ENCODE results near the gene ELL. TPM values are rescaled to one million over a fixed set of nuclear protein-coding genes. Genes with fewer than 3 reads are reported as not detected.
A peak's percentile ranks its signal among the peaks of the same experiment; 100 is the strongest.
"Not testable (repeated sequence)": the region's sequence is repeated elsewhere in the genome, so short reads cannot be mapped to it uniquely, and the experiment has no call there.

ELL gene
- total and polyA plus RNA-seq, 3 experiments from 2014 or later: 22.1 to 25.5 (median 24.4) TPM

- no peaks in the 10 kb centered on the region for H3K27me3 ChIP-seq (ENCODE audit: insufficient read depth, low read length, poor library complexity, severe bottlenecking)
- no peaks in the 10 kb centered on the region for H3K4me1 Mint-ChIP-seq
- H3K9me3 Mint-ChIP-seq: no peaks in the 10 kb centered on the region
- peaks cover 0 to 25% (median 0%) of the 10 kb centered on the region in 3 donors for H3K36me3 Mint-ChIP-seq
- no peaks in the 10 kb centered on the region for H3K9me3 ChIP-seq (ENCODE audit: low read length)
- H3K27ac Mint-ChIP-seq: no peak overlapping the region
- peaks cover 4% of the 10 kb centered on the region for H3K36me3 ChIP-seq (ENCODE audit: insufficient read depth, low read length)
- no peak overlapping the region for H3K4me3 Mint-ChIP-seq
- no peak overlapping the region for H3K27ac ChIP-seq (ENCODE audit: low read depth, low read length)
- ChIA-PET CTCF (interaction anchor here (1.0 kb wide), 1 partner anchor 10 kb away, joined by 4 read pairs; no protein-coding TSS in a partner anchor), POLR2A (no interaction called here)
- H3K4me3 ChIP-seq (ENCODE audit: low read length): no peak overlapping the region
- no peaks in the 10 kb centered on the region for H3K4me1 ChIP-seq (ENCODE audit: insufficient read depth, low read length)
- DNase-seq: no peak
- no peaks in the 10 kb centered on the region for H3K27me3 Mint-ChIP-seq
Observed at GRCh38 chr19:18529782-18530181, 7.9 kb upstream of the ELL start.

- Histone ChIP-seq H3K36me3 (ENCODE audit: insufficient read depth, low read length) (no peaks in the 10 kb centered on the region), H3K4me1 (ENCODE audit: insufficient read depth, low read length) (peaks cover 5% of the 10 kb centered on the region), H3K9me3 (ENCODE audit: low read length) (no peaks in the 10 kb centered on the region), H3K4me3 (ENCODE audit: low read length) (no peak overlapping the region), H3K27me3 (ENCODE audit: insufficient read depth, low read length, poor library complexity, severe bottlenecking) (no peaks in the 10 kb centered on the region), H3K27ac (ENCODE audit: low read depth, low read length) (no peak overlapping the region)
- ChIA-PET CTCF (interaction anchor here (0.8 to 1.2 kb wide), 4 partner anchors 8 to 75 kb away, joined by 3 to 4 read pairs (median 4); partner anchors contain the start of gene REX1BD), POLR2A (interaction anchor here (0.6 kb wide), 1 partner anchor 19 kb away, joined by 3 read pairs; no protein-coding TSS in a partner anchor)
- Mint-ChIP-seq H3K27me3 (no peaks in the 10 kb centered on the region), H3K9me3 (no peaks in the 10 kb centered on the region), H3K4me3 (no peak overlapping the region), H3K4me1 (peaks cover 3 to 6% (median 5%) of the 10 kb centered on the region in 3 donors), H3K27ac (no peak overlapping the region), H3K36me3 (peaks cover 0 to 7% (median 0%) of the 10 kb centered on the region in 3 donors)
- no peak for DNase-seq
Observed at GRCh38 chr19:18526316-18526715, 4.4 kb upstream of the ELL start.

GRCh38 chr19:18523841-18524240 is 2.0 kb upstream of the ELL start:
- H3K4me1 Mint-ChIP-seq: peaks cover 17 to 19% (median 17%) of the 10 kb centered on the region in 3 donors

GRCh38 chr19:18522862-18523440 is 1.1 kb upstream of the ELL start:
- H3K27me3 Mint-ChIP-seq; H3K36me3 ChIP-seq (ENCODE audit: insufficient read depth, low read length); DNase-seq; H3K9me3 ChIP-seq (ENCODE audit: low read length); H3K9me3 Mint-ChIP-seq; H3K27me3 ChIP-seq (ENCODE audit: insufficient read depth, low read length, poor library complexity, severe bottlenecking): not testable (repeated sequence)
- peaks cover 13% of the 10 kb centered on the region for H3K4me1 ChIP-seq (ENCODE audit: insufficient read depth, low read length)
- H3K4me3 ChIP-seq (ENCODE audit: low read length): peak overlapping the region; percentile 4
- H3K27ac Mint-ChIP-seq: peak overlapping the region in 7 of 8 donors; percentile 79 to 99 (median 96)
- CTCF ChIA-PET: interaction anchor here (0.9 to 6.6 kb wide), 9 partner anchors 21 to 71 kb away, joined by 3 to 71 read pairs (median 5); partner anchors contain the start of genes FKBP8, REX1BD and UBA52
- POLR2A ChIA-PET: interaction anchor here (0.7 to 2.6 kb wide), 6 partner anchors 16 to 309 kb away, joined by 3 to 17 read pairs (median 6); partner anchors contain the start of genes KXD1, REX1BD, UBA52 and UPF1
- H3K36me3 Mint-ChIP-seq: peaks cover 0 to 14% (median 0%) of the 10 kb centered on the region in 3 donors
- peaks cover 19 to 26% (median 20%) of the 10 kb centered on the region in 3 donors for H3K4me1 Mint-ChIP-seq
- peak overlapping the region in 5 of 7 donors; percentile 91 to 98 (median 95) for H3K4me3 Mint-ChIP-seq
- H3K27ac ChIP-seq (ENCODE audit: low read depth, low read length): peak overlapping the region; percentile 78

More at GRCh38 chr19:18523841-18524240, 2.0 kb upstream of the ELL start:
- Histone ChIP-seq H3K27ac (ENCODE audit: low read depth, low read length) (no peak overlapping the region), H3K36me3 (ENCODE audit: insufficient read depth, low read length) (no peaks in the 10 kb centered on the region), H3K4me1 (ENCODE audit: insufficient read depth, low read length) (peaks cover 13% of the 10 kb centered on the region), H3K9me3 (ENCODE audit: low read length) (no peaks in the 10 kb centered on the region), H3K27me3 (ENCODE audit: insufficient read depth, low read length, poor library complexity, severe bottlenecking) (no peaks in the 10 kb centered on the region), H3K4me3 (ENCODE audit: low read length) (no peak overlapping the region)
- POLR2A ChIA-PET: interaction anchor here (0.6 kb wide), 1 partner anchor 1215 kb away, joined by 4 read pairs; the partner anchor contains the start of gene DDA1
- Mint-ChIP-seq H3K36me3 (peaks cover 0 to 14% (median 0%) of the 10 kb centered on the region in 3 donors), H3K9me3 (no peaks in the 10 kb centered on the region), H3K4me3 (no peak overlapping the region), H3K27ac (peak overlapping the region in 1 of 8 donors; percentile 36), H3K27me3 (peaks cover 0 to 2% of the 10 kb centered on the region in 2 donors)
- CTCF ChIA-PET: interaction anchor here (0.9 to 6.6 kb wide), 3 partner anchors 48 to 70 kb away, joined by 3 to 41 read pairs (median 3); partner anchors contain the start of genes REX1BD and UBA52
- no peak for DNase-seq

GRCh38 chr19:18522124-18522861 is 423 bp upstream of the ELL start:
- H3K27ac Mint-ChIP-seq: peak overlapping the region; percentile 79 to 99 (median 96)
- peaks cover 21 to 28% (median 25%) of the 10 kb centered on the region in 3 donors for H3K4me1 Mint-ChIP-seq
- Histone ChIP-seq H3K27ac (ENCODE audit: low read depth, low read length) (peak overlapping the region; percentile 92), H3K4me1 (ENCODE audit: insufficient read depth, low read length) (peaks cover 13% of the 10 kb centered on the region), H3K36me3 (ENCODE audit: insufficient read depth, low read length) (no peaks in the 10 kb centered on the region), H3K4me3 (ENCODE audit: low read length) (peak overlapping the region; percentile 4), H3K27me3 (ENCODE audit: insufficient read depth, low read length, poor library complexity, severe bottlenecking) (no peaks in the 10 kb centered on the region), H3K9me3 (ENCODE audit: low read length) (no peaks in the 10 kb centered on the region)
- H3K27me3 Mint-ChIP-seq: peaks cover 0 to 2% of the 10 kb centered on the region in 2 donors
- peak overlapping the region; percentile 87 to 98 (median 94) for H3K4me3 Mint-ChIP-seq
- H3K9me3 Mint-ChIP-seq: no peaks in the 10 kb centered on the region
- H3K36me3 Mint-ChIP-seq: peaks cover 0 to 14% (median 0%) of the 10 kb centered on the region in 3 donors
- ChIA-PET CTCF (interaction anchor here (0.9 to 6.6 kb wide), 12 partner anchors 14 to 397 kb away, joined by 3 to 81 read pairs (median 8); partner anchors contain the start of genes COPE, DDX49, FKBP8 and REX1BD), POLR2A (interaction anchor here (0.6 to 3.5 kb wide), 9 partner anchors 14 to 310 kb away, joined by 3 to 38 read pairs (median 6); partner anchors contain the start of genes KXD1, REX1BD, UBA52 and UPF1)
- DNase-seq: peak; percentile 100

- Histone ChIP-seq H3K9me3 (ENCODE audit: low read length) (no peaks in the 10 kb centered on the region), H3K36me3 (ENCODE audit: insufficient read depth, low read length) (no peaks in the 10 kb centered on the region), H3K4me1 (ENCODE audit: insufficient read depth, low read length) (peaks cover 24% of the 10 kb centered on the region), H3K27me3 (ENCODE audit: insufficient read depth, low read length, poor library complexity, severe bottlenecking) (no peaks in the 10 kb centered on the region), H3K4me3 (ENCODE audit: low read length) (peak overlapping the region; percentile 76), H3K27ac (ENCODE audit: low read depth, low read length) (peak overlapping the region; percentile 92)
- H3K36me3 Mint-ChIP-seq: peaks cover 0 to 16% (median 0%) of the 10 kb centered on the region in 3 donors
- H3K9me3 Mint-ChIP-seq: no peaks in the 10 kb centered on the region
- peaks cover 31 to 39% (median 35%) of the 10 kb centered on the region in 3 donors for H3K4me1 Mint-ChIP-seq
- peak overlapping the region; percentile 79 to 100 (median 96) for H3K27ac Mint-ChIP-seq
- POLR2A ChIA-PET: interaction anchor here (1.0 to 3.5 kb wide), 11 partner anchors 14 to 240 kb away, joined by 3 to 38 read pairs (median 6); partner anchors contain the start of genes KXD1, REX1BD and UBA52
- peaks cover 0 to 2% of the 10 kb centered on the region in 2 donors for H3K27me3 Mint-ChIP-seq
- peak overlapping the region; percentile 87 to 98 (median 94) for H3K4me3 Mint-ChIP-seq
- peak in 2 of 5 donors; percentile 25 to 58 for DNase-seq
- CTCF ChIA-PET: interaction anchor here (0.8 to 6.6 kb wide), 29 partner anchors 12 to 398 kb away, joined by 3 to 81 read pairs (median 5); partner anchors contain the start of genes COPE, DDX49, FKBP8 and REX1BD
Observed at GRCh38 chr19:18520848-18521691, 800 bp downstream of the ELL start.
